Chondrocyte (in vitro differentiated cells): ENCODE measurements around the gene DDX41. TPM values are rescaled to one million over a fixed set of nuclear protein-coding genes. Genes with fewer than 3 reads are reported as not detected.

ENCODE experiments used
- DNase-seq: peaks from one replicate; pipeline ENCODE4 v3.0.0; 2021; ENCODE audit warnings: mixed read lengths, low spot score
- H3K27ac Mint-ChIP-seq: one replicate; pipeline ENCODE4 v1.8.0; 2021; ENCODE audit warnings: mild to moderate bottlenecking, moderate library complexity, mixed read lengths; ENCODE audit not compliant: unreplicated experiment
- H3K27me3 Mint-ChIP-seq: 2 replicates; pipeline ENCODE4 v1.8.0; 2021; ENCODE audit warnings: low read depth, mixed read lengths
- H3K36me3 Mint-ChIP-seq: 2 replicates; pipeline ENCODE4 v1.8.0; 2021; ENCODE audit warnings: low read depth, mixed read lengths
- H3K4me1 Mint-ChIP-seq: 2 replicates; pipeline ENCODE4 v1.8.0; 2021; ENCODE audit warnings: low read depth, mild to moderate bottlenecking, mixed read lengths
- H3K4me3 Mint-ChIP-seq: one replicate; pipeline ENCODE4 v1.8.0; 2021; ENCODE audit warnings: mild to moderate bottlenecking, moderate library complexity, mixed read lengths; ENCODE audit not compliant: unreplicated experiment
- H3K9me3 Mint-ChIP-seq: 2 replicates; pipeline ENCODE4 v1.8.0; 2021; ENCODE audit warnings: low read depth, mixed read lengths
- CTCF ChIP-seq: fragments of 200-600 bp; sonication (generic); IDR thresholded peaks from 2 replicates; pipeline ENCODE4 v1.5.0; 2021; ENCODE audit warnings: antibody characterized with exemption, mild to moderate bottlenecking, moderate library complexity
- total RNA-seq: library from RNA; stranded (reverse); gene quantifications from 3 replicates; pipeline ENCODE4 v1.2.1, GENCODE V29; 2021

Gene DDX41
- total RNA-seq, 1 donor from 2014 or later: 78.6 TPM

DNA sequence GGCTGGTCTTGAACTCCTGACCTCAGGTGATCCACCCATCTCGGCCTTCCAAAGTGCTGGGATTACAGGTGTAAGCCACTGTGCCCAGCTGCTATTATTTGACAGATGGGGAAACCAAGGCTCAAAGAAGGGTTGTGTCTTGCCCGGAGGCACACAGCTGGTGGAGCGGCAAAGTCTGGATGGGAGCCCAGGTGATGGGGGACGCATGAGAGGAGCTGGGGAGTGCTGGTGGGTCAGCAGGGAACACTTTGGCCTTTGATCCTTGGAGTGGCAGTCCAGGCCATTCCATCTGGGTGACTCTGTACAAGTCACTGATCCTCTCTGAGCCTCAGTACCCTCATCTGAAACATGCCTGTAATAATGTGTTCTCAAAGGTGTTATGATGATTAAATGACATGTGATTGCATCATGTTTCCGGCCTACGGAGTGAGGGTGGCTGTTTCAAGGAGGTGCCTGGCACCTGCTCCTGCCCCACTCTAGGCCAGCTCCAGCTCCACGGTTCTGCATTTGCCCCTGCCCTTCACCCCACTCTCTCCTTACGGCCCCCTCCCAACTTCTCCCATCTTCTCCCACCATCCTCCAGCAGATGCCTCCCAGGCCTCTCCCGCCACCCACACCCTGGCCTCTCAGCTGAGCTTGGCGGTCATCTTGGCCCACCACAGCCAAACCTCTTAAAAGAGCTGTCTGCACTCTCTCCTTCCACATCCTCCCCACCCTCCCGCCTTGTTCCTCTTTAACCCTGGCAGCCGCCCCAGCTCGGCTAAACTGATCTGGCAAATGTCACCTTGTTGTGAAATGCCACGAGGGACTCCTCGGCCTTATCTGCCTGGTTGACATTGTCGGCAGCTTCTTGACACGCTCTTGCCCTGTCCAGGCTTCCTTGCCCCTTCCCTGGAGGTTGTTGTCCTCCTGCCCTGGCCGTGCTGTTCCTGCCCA is 37.8 kb downstream of the DDX41 start:
- no peaks in the 10 kb centered on the region for H3K9me3 Mint-ChIP-seq
- H3K27me3 Mint-ChIP-seq: no peaks in the 10 kb centered on the region
- DNase-seq: no peak
- H3K27ac Mint-ChIP-seq: peak overlapping the region; percentile 99
- TF ChIP-seq CTCF: no peak
- H3K4me1 Mint-ChIP-seq: peaks cover 81% of the 10 kb centered on the region
- peaks cover 14% of the 10 kb centered on the region for H3K36me3 Mint-ChIP-seq
- H3K4me3 Mint-ChIP-seq: no peak overlapping the region

- TF ChIP-seq CTCF: no peak
- Mint-ChIP-seq H3K27ac (peak overlapping the region; percentile 99), H3K27me3 (no peaks in the 10 kb centered on the region), H3K4me1 (peaks cover 73% of the 10 kb centered on the region), H3K9me3 (no peaks in the 10 kb centered on the region), H3K36me3 (peaks cover 6% of the 10 kb centered on the region), H3K4me3 (no peak overlapping the region)
- no peak for DNase-seq
Observed at GRCh38 chr5:177477701-177478477, 38.9 kb downstream of the DDX41 start.

DNA sequence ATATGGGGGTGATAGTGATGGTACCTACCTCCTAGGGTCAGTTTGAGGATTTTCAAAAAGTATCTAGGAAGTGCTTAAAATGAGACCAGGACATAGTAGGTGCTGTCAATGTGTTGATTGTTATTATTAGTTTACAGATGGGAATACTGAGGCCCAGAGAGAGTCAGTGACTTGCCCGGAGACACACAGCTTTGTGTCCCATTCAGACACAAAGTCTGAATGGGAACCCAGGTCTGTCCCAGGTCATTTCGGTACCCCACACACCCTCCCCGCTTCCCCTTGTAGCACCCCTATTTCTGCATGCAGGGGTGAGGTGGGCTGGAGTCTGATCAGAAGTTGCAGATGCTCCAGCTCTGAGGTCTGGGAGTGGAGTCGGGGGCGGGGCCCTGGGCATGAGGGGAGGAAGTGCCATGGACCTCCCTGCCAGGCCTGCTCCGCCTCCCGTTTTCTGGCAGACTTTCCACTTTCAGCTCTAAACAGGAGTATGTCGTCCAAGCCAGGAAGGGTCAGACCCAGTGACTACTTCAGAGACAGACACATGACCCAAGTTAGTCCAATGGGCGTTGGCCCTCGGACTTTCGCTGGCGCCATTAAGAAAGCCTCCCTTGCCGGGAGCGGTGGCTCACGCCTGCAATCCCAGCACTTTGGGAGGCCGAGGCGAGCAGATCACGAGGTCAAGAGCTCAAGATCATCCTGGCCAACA is 40.1 kb downstream of the DDX41 start:
- peaks cover 69% of the 10 kb centered on the region for H3K4me1 Mint-ChIP-seq
- H3K9me3 Mint-ChIP-seq: no peaks in the 10 kb centered on the region
- H3K36me3 Mint-ChIP-seq: no peaks in the 10 kb centered on the region
- no peak for DNase-seq
- peak overlapping the region; percentile 99 for H3K27ac Mint-ChIP-seq
- no peak overlapping the region for H3K4me3 Mint-ChIP-seq
- no peak for TF ChIP-seq CTCF
- H3K27me3 Mint-ChIP-seq: no peaks in the 10 kb centered on the region

- Mint-ChIP-seq H3K9me3 (no peaks in the 10 kb centered on the region), H3K36me3 (no peaks in the 10 kb centered on the region), H3K27me3 (no peaks in the 10 kb centered on the region), H3K27ac (peak overlapping the region; percentile 99), H3K4me1 (peaks cover 78% of the 10 kb centered on the region), H3K4me3 (no peak overlapping the region)
- DNase-seq: no peak
- TF ChIP-seq CTCF: no peak
Observed at GRCh38 chr5:177475563-177476427, 41.0 kb downstream of the DDX41 start.
